GM23248 (cell line): ENCODE measurements around the gene LDB2. TPM values are rescaled to one million over a fixed set of nuclear protein-coding genes. Genes with fewer than 3 reads are reported as not detected.
A peak's percentile ranks its signal among the peaks of the same experiment; 100 is the strongest.

Source experiments
- DNase-seq: peaks from one replicate; pipeline ENCODE4 v3.0.0-alpha.2; 2015
- H2AFZ ChIP-seq: fragments of 200-600 bp; sonication (generic); 2 replicates; pipeline ENCODE4 v1.6.1; 2016; ENCODE audit warnings: antibody characterized with exemption
- H3F3A ChIP-seq: fragments of 200-600 bp; sonication (generic); 2 replicates; pipeline ENCODE4 v1.6.1; 2016; ENCODE audit warnings: mild to moderate bottlenecking, antibody characterized with exemption, mixed run types; ENCODE audit not compliant: insufficient read depth
- H3K27ac ChIP-seq: fragments of 200-600 bp; sonication (generic); 2 replicates; pipeline ENCODE4 v1.5.1; 2016; ENCODE audit warnings: mild to moderate bottlenecking
- H3K27me3 ChIP-seq: fragments of 200-600 bp; sonication (generic); replicated peaks from 2 replicates; pipeline ENCODE4 v1.6.1; 2016; ENCODE audit warnings: mild to moderate bottlenecking; ENCODE audit not compliant: insufficient read depth
- H3K36me3 ChIP-seq: fragments of 200-600 bp; sonication (generic); 2 replicates; pipeline ENCODE4 v1.6.1; 2016; ENCODE audit warnings: low read depth, mild to moderate bottlenecking
- H3K4me1 ChIP-seq: fragments of 200-600 bp; sonication (generic); 2 replicates; pipeline ENCODE4 v1.6.1; 2016; ENCODE audit warnings: mild to moderate bottlenecking; ENCODE audit not compliant: insufficient read depth
- H3K4me2 ChIP-seq: fragments of 200-600 bp; sonication (generic); one replicate; pipeline ENCODE4 v1.6.1; 2016; ENCODE audit warnings: mild to moderate bottlenecking; ENCODE audit not compliant: unreplicated experiment
- H3K4me3 ChIP-seq: fragments of 200-600 bp; sonication (generic); 2 replicates; pipeline ENCODE4 v1.5.1; 2016; ENCODE audit warnings: mild to moderate bottlenecking
- H3K79me2 ChIP-seq: fragments of 200-600 bp; sonication (generic); 2 replicates; pipeline ENCODE4 v1.6.1; 2016; ENCODE audit warnings: mild to moderate bottlenecking; ENCODE audit not compliant: insufficient read depth
- H3K9ac ChIP-seq: fragments of 200-600 bp; sonication (generic); 2 replicates; pipeline ENCODE4 v1.6.1; 2016; ENCODE audit warnings: mild to moderate bottlenecking
- H3K9me2 ChIP-seq: fragments of 200-600 bp; sonication (generic); 2 replicates; pipeline ENCODE4 v1.6.1; 2016; ENCODE audit warnings: mixed run types, mild to moderate bottlenecking, moderate library complexity; ENCODE audit not compliant: insufficient read depth
- H3K9me3 ChIP-seq: fragments of 200-600 bp; sonication (generic); one replicate; pipeline ENCODE4 v1.6.1; 2017; ENCODE audit warnings: low read depth
- H4K20me1 ChIP-seq: fragments of 200-600 bp; sonication (generic); 2 replicates; pipeline ENCODE4 v1.6.0; 2016; ENCODE audit not compliant: insufficient read depth
- EZH2 ChIP-seq: fragments of 200-600 bp; sonication (generic); IDR thresholded peaks from 2 replicates; pipeline ENCODE4 v1.6.1; 2018; ENCODE audit warnings: antibody characterized with exemption, mild to moderate bottlenecking; ENCODE audit not compliant: insufficient read depth, poor library complexity, severe bottlenecking
- EZH2phosphoT487 ChIP-seq: fragments of 200-600 bp; sonication (generic); IDR thresholded peaks from 2 replicates; pipeline ENCODE4 v1.6.1; 2018; ENCODE audit warnings: antibody characterized with exemption, moderate library complexity, mild to moderate bottlenecking, low read depth; ENCODE audit not compliant: insufficient read depth
- WGBS, 2 experiments: methylation state at CpG; one replicate each; pipeline ENCODE4 v1.1.6; 2015 to 2017; ENCODE audit warnings: low lambda C conversion rate in 2 of 2, low coverage in 1 of 2; ENCODE audit errors: missing lambda C conversion rate in 2 of 2; 5-methylcytosine and 5-hydroxymethylcytosine counted together
- in situ Hi-C: fragments of 300-500 bp; cut with MboI; formaldehyde crosslinking; loops from 2 replicates; pipeline ENCODE4 v1.15.0; 2020
- polyA plus RNA-seq: library from polyadenylated mRNA; unstranded; fragments of >200 nt; fragmentation: Nextera tagmentation; extraction: Ambion mirVana; gene quantifications from 2 replicates; pipeline ENCODE4 v1.2.1, GENCODE V29; 2016
- total RNA-seq: library from RNA; depleted of rRNA; stranded (reverse); fragments of >200 nt; shearing (Covaris generic); gene quantifications from 2 replicates; pipeline ENCODE4 v1.2.3, GENCODE V29; 2014

The LDB2 gene
- total and polyA plus RNA-seq, 2 experiments from 2014 or later: 52.8 to 76.6 TPM

GRCh38 chr4:16609170-16609758 is 289.2 kb downstream of the LDB2 start:
- TF ChIP-seq EZH2: no peak
- no peak for TF ChIP-seq EZH2phosphoT487
- H3K9ac ChIP-seq: no peak overlapping the region
- H3K4me1 ChIP-seq: peaks cover 21% of the 10 kb centered on the region
- H3K36me3 ChIP-seq: no peaks in the 10 kb centered on the region
- no peak overlapping the region for H3K27ac ChIP-seq
- in situ Hi-C loops: no loop called here
- H3F3A ChIP-seq: peaks cover 16% of the 10 kb centered on the region
- no peak overlapping the region for H3K4me2 ChIP-seq
- peaks cover 71% of the 10 kb centered on the region for H3K79me2 ChIP-seq
- H3K9me3 ChIP-seq: no peaks in the 10 kb centered on the region
- WGBS, 2 experiments: 91 to 94% methylated on average over 9 to 10 of the region's 10 CpGs
- no peaks in the 10 kb centered on the region for H3K27me3 ChIP-seq
- no peaks in the 10 kb centered on the region for H3K9me2 ChIP-seq
- H2AFZ ChIP-seq: no peak overlapping the region
- DNase-seq: no peak
- H3K4me3 ChIP-seq: no peak overlapping the region
- 0 out of 2 replicates have a peak, but pooled peaks cover 3% of the 10 kb centered on the region for H4K20me1 ChIP-seq

GRCh38 chr4:16608611-16609125 is 289.8 kb downstream of the LDB2 start:
- Histone ChIP-seq H3K4me2 (no peak overlapping the region), H3F3A (peaks cover 16% of the 10 kb centered on the region), H2AFZ (no peak overlapping the region), H3K4me3 (no peak overlapping the region), H3K27me3 (no peaks in the 10 kb centered on the region), H3K36me3 (no peaks in the 10 kb centered on the region), H3K9me3 (no peaks in the 10 kb centered on the region), H4K20me1 (0 out of 2 replicates have a peak, but pooled peaks cover 3% of the 10 kb centered on the region), H3K9ac (no peak overlapping the region), H3K4me1 (peaks cover 21% of the 10 kb centered on the region), H3K79me2 (peaks cover 65% of the 10 kb centered on the region), H3K27ac (no peak overlapping the region), H3K9me2 (no peaks in the 10 kb centered on the region)
- 90 to 92% methylated on average over 16 of the region's 16 CpGs for WGBS, 2 experiments
- TF ChIP-seq EZH2 (no peak), EZH2phosphoT487 (no peak)
- DNase-seq: no peak
- in situ Hi-C loops: no loop called here

DNA sequence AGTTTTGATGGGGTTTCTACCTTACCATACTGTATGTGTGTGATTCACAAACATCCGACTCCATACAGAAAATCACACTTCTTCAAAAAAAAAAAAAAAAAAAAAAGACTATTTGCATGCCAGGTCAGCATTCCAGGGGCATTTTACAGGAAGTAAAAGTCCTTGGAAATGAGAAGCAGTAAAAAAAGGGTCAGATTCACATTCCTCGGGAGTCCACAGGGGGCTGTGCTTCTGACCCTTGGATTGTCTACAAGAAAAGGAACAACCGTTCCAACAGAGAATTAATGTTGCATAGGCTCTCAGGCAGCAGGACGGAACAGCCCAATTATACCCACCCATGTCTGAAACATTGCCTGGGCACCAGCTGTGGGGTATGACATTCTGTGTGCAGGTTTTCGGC is 290.3 kb downstream of the LDB2 start:
- Histone ChIP-seq H3K9me2 (no peaks in the 10 kb centered on the region), H3K9ac (no peak overlapping the region), H3K4me3 (no peak overlapping the region), H3F3A (peaks cover 16% of the 10 kb centered on the region), H3K4me1 (peaks cover 21% of the 10 kb centered on the region), H3K36me3 (no peaks in the 10 kb centered on the region), H3K27me3 (no peaks in the 10 kb centered on the region), H4K20me1 (0 out of 2 replicates have a peak, but pooled peaks cover 3% of the 10 kb centered on the region), H3K79me2 (peaks cover 62% of the 10 kb centered on the region), H3K4me2 (peak overlapping the region; percentile 2), H2AFZ (no peak overlapping the region), H3K27ac (0 out of 2 replicates have a peak overlapping the region, but pooled peaks have one; percentile 19), H3K9me3 (no peaks in the 10 kb centered on the region)
- in situ Hi-C loops: no loop called here
- WGBS, 2 experiments: 25 to 30% methylated on average over 4 to 5 of the region's 5 CpGs
- peak; percentile 42 for DNase-seq
- TF ChIP-seq EZH2phosphoT487 (no peak), EZH2 (no peak)

- peak; percentile 53 for DNase-seq
- Histone ChIP-seq H3K9ac (no peak overlapping the region), H3K27ac (0 out of 2 replicates have a peak overlapping the region, but pooled peaks have one; percentile 19), H3K79me2 (peaks cover 63% of the 10 kb centered on the region), H4K20me1 (0 out of 2 replicates have a peak, but pooled peaks cover 3% of the 10 kb centered on the region), H3K4me1 (peaks cover 21% of the 10 kb centered on the region), H2AFZ (no peak overlapping the region), H3K27me3 (no peaks in the 10 kb centered on the region), H3F3A (peaks cover 16% of the 10 kb centered on the region), H3K36me3 (no peaks in the 10 kb centered on the region), H3K9me2 (no peaks in the 10 kb centered on the region), H3K4me2 (peak overlapping the region; percentile 2), H3K4me3 (no peak overlapping the region), H3K9me3 (no peaks in the 10 kb centered on the region)
- in situ Hi-C loops: no loop called here
- TF ChIP-seq EZH2 (no peak), EZH2phosphoT487 (no peak)
- WGBS, 2 experiments: 54 to 59% methylated on average over 7 of the region's 7 CpGs
Measured at GRCh38 chr4:16607241-16608066, 291.0 kb downstream of the LDB2 start.
